DND-41 (cell line): ENCODE data around the gene SEC14L5.

Source experiments
- ATAC-seq: fragments of 200-7000 bp; cut with Tn5 transposase; 3 replicates; pipeline ENCODE4 v1.9.1; 2021; ENCODE audit warnings: low read depth; ENCODE audit not compliant: insufficient read depth
- DNase-seq: peaks from one replicate; pipeline ENCODE4 v3.0.0-alpha.2; 2020
- H2AFZ ChIP-seq: 2 replicates; pipeline ENCODE4 v1.6.0; 2012; ENCODE audit warnings: low read depth, low read length
- H3K27ac ChIP-seq: 2 replicates; pipeline ENCODE4 v1.5.1; 2012; ENCODE audit warnings: low read length, inconsistent platforms
- H3K27me3 ChIP-seq: fragments of 200-600 bp; sonication (generic); 2 replicates; pipeline ENCODE4 v1.6.0; 2012; ENCODE audit warnings: low read length, mild to moderate bottlenecking, inconsistent platforms; ENCODE audit not compliant: insufficient read depth, poor library complexity
- H3K36me3 ChIP-seq: 2 replicates; pipeline ENCODE4 v1.5.1; 2012; ENCODE audit warnings: low read length, inconsistent platforms; ENCODE audit not compliant: insufficient read depth
- H3K4me1 ChIP-seq: 2 replicates; pipeline ENCODE4 v1.5.1; 2012; ENCODE audit warnings: mild to moderate bottlenecking, low read length; ENCODE audit not compliant: insufficient read depth
- H3K4me2 ChIP-seq: 2 replicates; pipeline ENCODE4 v1.6.0; 2012; ENCODE audit warnings: mild to moderate bottlenecking, moderate library complexity, low read length, inconsistent platforms; ENCODE audit not compliant: insufficient read depth
- H3K4me3 ChIP-seq, 2 experiments: fragments of 200-600 bp in 1 of 2; shearing (Covaris generic) in 1 of 2; 2 replicates each; pipeline ENCODE4 v1.5.1; 2012 to 2016; ENCODE audit warnings: inconsistent platforms in 2 of 2, low read length in 2 of 2, mild to moderate bottlenecking in 2 of 2, low read depth in 1 of 2, moderate library complexity in 1 of 2
- H3K79me2 ChIP-seq: 2 replicates; pipeline ENCODE4 v1.6.0; 2012; ENCODE audit warnings: low read length, inconsistent platforms; ENCODE audit not compliant: insufficient read depth
- H3K9ac ChIP-seq: 2 replicates; pipeline ENCODE4 v1.6.0; 2012; ENCODE audit warnings: low read depth, mild to moderate bottlenecking, inconsistent platforms, low read length, moderate library complexity
- H3K9me3 ChIP-seq: 2 replicates; pipeline ENCODE4 v1.5.1; 2012; ENCODE audit warnings: low read length, moderate library complexity, mild to moderate bottlenecking, inconsistent platforms; ENCODE audit not compliant: insufficient read depth, severe bottlenecking
- H4K20me1 ChIP-seq: 2 replicates; pipeline ENCODE4 v1.6.0; 2012; ENCODE audit warnings: low read length; ENCODE audit not compliant: insufficient read depth
- EZH2 ChIP-seq: IDR thresholded peaks from 3 replicates; pipeline ENCODE4 v1.6.1; 2012; ENCODE audit warnings: borderline replicate concordance, low read depth, mild to moderate bottlenecking, moderate library complexity, low read length, inconsistent platforms; ENCODE audit not compliant: severe bottlenecking
- TF ChIP-seq, protein P1 (sequence below): IDR thresholded peaks from 2 replicates; pipeline ENCODE4 v1.5.1; 2012; ENCODE audit warnings: borderline replicate concordance, low read length, moderate library complexity, mild to moderate bottlenecking; ENCODE audit not compliant: poor library complexity, severe bottlenecking; ENCODE audit errors: extremely low read depth

Gene SEC14L5

DNA sequence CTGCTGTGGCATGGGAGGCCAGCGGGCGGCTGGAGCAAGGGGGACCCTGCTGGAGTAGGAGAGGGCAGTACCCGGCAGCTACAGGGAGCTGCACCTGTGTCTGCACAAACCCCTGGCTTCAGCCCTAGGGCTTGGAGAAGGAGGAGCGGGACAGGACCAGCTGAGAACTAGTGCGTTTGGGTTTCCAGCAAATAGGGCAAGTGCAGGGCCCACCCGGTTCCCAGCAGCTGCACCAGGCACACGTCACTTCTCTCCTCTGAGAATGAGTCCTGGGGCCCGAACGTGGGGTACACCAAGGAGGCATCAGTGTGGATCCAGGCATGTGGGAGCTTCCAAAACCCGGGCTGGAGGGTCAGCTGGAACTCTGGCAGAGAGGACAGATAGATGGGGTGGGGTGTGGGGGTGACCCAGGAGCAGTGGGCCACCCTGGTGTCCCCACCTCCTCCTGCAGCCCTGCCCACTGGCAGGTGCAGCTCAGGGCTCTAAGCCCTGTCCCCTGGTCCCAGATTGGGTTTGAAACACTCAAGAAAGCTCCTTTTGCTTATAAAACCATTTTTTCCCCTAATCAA is 102.0 kb downstream of the SEC14L5 start:
- H2AFZ ChIP-seq: no peak overlapping the region
- H3K4me3 ChIP-seq: no peak overlapping the region
- peaks cover 8% of the 10 kb centered on the region for H3K27me3 ChIP-seq
- ATAC-seq (no peak), DNase-seq (no peak)
- H3K9me3 ChIP-seq: no peaks in the 10 kb centered on the region
- H3K79me2 ChIP-seq: no peaks in the 10 kb centered on the region
- no peaks in the 10 kb centered on the region for H3K4me1 ChIP-seq
- H3K27ac ChIP-seq: no peak overlapping the region
- no peak overlapping the region for H3K4me2 ChIP-seq
- no peaks in the 10 kb centered on the region for H4K20me1 ChIP-seq
- H3K36me3 ChIP-seq: no peaks in the 10 kb centered on the region
- TF ChIP-seq EZH2: no peak
- TF ChIP-seq, protein P1, sequence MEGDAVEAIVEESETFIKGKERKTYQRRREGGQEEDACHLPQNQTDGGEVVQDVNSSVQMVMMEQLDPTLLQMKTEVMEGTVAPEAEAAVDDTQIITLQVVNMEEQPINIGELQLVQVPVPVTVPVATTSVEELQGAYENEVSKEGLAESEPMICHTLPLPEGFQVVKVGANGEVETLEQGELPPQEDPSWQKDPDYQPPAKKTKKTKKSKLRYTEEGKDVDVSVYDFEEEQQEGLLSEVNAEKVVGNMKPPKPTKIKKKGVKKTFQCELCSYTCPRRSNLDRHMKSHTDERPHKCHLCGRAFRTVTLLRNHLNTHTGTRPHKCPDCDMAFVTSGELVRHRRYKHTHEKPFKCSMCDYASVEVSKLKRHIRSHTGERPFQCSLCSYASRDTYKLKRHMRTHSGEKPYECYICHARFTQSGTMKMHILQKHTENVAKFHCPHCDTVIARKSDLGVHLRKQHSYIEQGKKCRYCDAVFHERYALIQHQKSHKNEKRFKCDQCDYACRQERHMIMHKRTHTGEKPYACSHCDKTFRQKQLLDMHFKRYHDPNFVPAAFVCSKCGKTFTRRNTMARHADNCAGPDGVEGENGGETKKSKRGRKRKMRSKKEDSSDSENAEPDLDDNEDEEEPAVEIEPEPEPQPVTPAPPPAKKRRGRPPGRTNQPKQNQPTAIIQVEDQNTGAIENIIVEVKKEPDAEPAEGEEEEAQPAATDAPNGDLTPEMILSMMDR: no peak
- H3K9ac ChIP-seq: no peak overlapping the region

- Histone ChIP-seq H3K79me2 (no peaks in the 10 kb centered on the region), H2AFZ (no peak overlapping the region), H3K4me1 (no peaks in the 10 kb centered on the region), H3K9me3 (no peaks in the 10 kb centered on the region), H3K27ac (no peak overlapping the region), H3K9ac (no peak overlapping the region), H3K4me2 (no peak overlapping the region), H3K27me3 (peaks cover 8% of the 10 kb centered on the region), H3K36me3 (no peaks in the 10 kb centered on the region), H4K20me1 (no peaks in the 10 kb centered on the region), H3K4me3 (no peak overlapping the region)
- TF ChIP-seq, protein P1: no peak
- no peak for TF ChIP-seq EZH2
- DNase-seq (no peak), ATAC-seq (no peak)
Measured at GRCh38 chr16:5062051-5062450, 103.9 kb downstream of the SEC14L5 start.

DNA sequence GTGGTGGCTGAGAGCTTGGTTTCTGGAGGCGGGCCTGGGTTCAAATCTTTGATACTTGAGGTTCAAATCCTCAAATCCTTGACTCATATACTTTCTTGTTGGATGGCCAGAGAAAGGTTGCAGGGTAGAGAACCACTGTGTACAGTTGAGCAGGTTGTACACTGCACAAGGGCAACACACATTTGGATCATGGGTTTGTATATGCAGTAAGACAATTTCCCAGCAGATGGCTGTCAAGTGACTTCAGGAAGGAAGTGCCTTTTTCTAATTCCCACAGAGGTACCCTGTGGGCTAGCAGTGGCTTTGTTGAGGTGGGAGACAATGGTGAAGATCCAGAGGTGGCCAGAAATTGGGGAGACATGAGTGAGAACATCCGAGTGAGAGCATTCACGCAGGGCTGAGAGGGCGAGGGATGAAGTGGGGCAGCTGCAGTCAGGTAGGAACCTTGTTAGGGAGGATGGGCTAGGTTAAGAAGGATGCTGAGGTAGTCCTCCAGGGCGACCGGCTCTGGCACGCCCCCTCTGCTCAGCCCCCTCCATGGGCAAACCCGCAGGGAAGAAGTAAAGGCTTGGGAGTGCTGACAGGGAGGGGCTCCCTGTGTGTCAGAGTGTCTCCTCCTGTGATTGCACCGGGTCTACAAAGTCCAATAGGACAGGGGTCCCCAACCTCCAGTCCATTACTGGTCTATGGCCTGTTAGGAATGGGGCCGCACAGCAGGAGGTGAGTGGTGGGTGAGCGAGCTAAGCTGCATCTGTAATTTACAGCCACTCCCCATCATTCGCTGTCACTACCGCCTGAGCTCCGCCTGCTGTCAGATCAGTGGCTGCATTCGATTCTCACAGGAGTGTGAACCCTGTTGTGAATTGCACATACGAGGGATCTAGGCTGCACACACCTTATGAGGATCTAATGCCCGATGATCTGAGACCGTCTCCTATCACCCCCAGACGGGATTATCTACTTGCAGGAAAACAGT is 104.9 kb downstream of the SEC14L5 start:
- no peak overlapping the region for H2AFZ ChIP-seq
- no peaks in the 10 kb centered on the region for H3K36me3 ChIP-seq
- H3K79me2 ChIP-seq: no peaks in the 10 kb centered on the region
- no peaks in the 10 kb centered on the region for H3K4me1 ChIP-seq
- H3K9ac ChIP-seq: no peak overlapping the region
- H3K27me3 ChIP-seq: peaks cover 8% of the 10 kb centered on the region
- no peaks in the 10 kb centered on the region for H3K9me3 ChIP-seq
- no peak for TF ChIP-seq EZH2
- TF ChIP-seq, protein P1: peak; percentile 30
- no peaks in the 10 kb centered on the region for H4K20me1 ChIP-seq
- H3K27ac ChIP-seq: no peak overlapping the region
- no peak overlapping the region for H3K4me3 ChIP-seq
- no peak for DNase-seq
- no peak overlapping the region for H3K4me2 ChIP-seq
- peak; percentile 35; the same call in 1 of the 3 replicates for ATAC-seq
